HFFc6 (cell line): ENCODE measurements around the gene LRIG1. TPM values are rescaled to one million over a fixed set of nuclear protein-coding genes. Genes with fewer than 3 reads are reported as not detected.

Experiments
- DNase-seq: peaks from one replicate; pipeline ENCODE4 v3.0.0-alpha.2; 2018
- H3K27ac Mint-ChIP-seq: 2 replicates; pipeline ENCODE4 v1.8.0; 2020; ENCODE audit warnings: mild to moderate bottlenecking, mixed read lengths
- H3K27me3 Mint-ChIP-seq: 2 replicates; pipeline ENCODE4 v1.8.0; 2021; ENCODE audit warnings: mild to moderate bottlenecking, moderate library complexity, mixed read lengths; ENCODE audit not compliant: insufficient read depth
- H3K36me3 Mint-ChIP-seq: 2 replicates; pipeline ENCODE4 v1.8.0; 2021; ENCODE audit warnings: low read depth, mixed read lengths
- H3K4me1 Mint-ChIP-seq: 2 replicates; pipeline ENCODE4 v1.8.0; 2020; ENCODE audit warnings: low read depth, mixed read lengths
- H3K4me3 Mint-ChIP-seq: 2 replicates; pipeline ENCODE4 v1.8.0; 2020; ENCODE audit warnings: mild to moderate bottlenecking, moderate library complexity, mixed read lengths
- H3K9me3 Mint-ChIP-seq: 2 replicates; pipeline ENCODE4 v1.8.0; 2020; ENCODE audit warnings: mild to moderate bottlenecking, mixed read lengths
- total RNA-seq, 6 experiments: library from RNA; stranded (reverse); fragmentation: NEBNext Ultra II Directional; extraction: Animal tissue kit (Norgen Biotek cat#: 25700); gene quantifications; 2 replicates in 1 of 6; 3 replicates in 5 of 6; pipeline ENCODE4 v1.2.3, GENCODE V29; 2021
- TF ChIP-seq, protein P1 (sequence below): fragments of 200-600 bp; sonication (generic); IDR thresholded peaks from 2 replicates; pipeline ENCODE4 v1.5.0; 2021; ENCODE audit warnings: antibody characterized with exemption, mild to moderate bottlenecking

The LRIG1 gene
- total RNA-seq, 6 experiments from 2014 or later, result 1.7 to 2.7 (median 2.2) TPM

DNA sequence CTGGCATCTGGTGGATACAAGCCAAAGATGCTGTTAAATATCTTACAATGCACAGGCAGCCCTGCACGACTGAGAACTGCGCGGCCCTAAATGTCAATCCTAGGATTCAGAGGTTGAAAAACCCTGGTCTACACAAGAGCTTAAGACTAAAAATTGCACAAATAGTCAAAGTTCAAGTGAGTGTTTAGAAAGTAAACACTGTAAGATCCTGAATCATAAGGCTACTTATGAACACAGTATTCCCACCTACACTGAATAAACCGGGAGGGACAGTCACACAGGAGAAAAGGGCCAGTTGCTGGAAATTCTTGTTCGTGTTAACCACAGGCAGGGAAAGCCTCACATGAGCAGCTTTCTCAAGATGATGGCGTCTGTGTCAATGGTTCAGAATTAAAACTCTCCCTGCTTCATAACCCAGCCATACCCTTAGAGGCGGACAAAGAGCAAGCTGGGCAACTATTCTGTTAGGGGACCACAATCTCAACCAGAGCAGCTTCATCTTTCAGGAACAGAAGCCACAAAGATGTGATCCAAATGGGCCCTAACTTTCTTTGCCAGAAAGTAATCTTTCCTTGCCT is 37.7 kb downstream of the LRIG1 start:
- TF ChIP-seq, protein P1, sequence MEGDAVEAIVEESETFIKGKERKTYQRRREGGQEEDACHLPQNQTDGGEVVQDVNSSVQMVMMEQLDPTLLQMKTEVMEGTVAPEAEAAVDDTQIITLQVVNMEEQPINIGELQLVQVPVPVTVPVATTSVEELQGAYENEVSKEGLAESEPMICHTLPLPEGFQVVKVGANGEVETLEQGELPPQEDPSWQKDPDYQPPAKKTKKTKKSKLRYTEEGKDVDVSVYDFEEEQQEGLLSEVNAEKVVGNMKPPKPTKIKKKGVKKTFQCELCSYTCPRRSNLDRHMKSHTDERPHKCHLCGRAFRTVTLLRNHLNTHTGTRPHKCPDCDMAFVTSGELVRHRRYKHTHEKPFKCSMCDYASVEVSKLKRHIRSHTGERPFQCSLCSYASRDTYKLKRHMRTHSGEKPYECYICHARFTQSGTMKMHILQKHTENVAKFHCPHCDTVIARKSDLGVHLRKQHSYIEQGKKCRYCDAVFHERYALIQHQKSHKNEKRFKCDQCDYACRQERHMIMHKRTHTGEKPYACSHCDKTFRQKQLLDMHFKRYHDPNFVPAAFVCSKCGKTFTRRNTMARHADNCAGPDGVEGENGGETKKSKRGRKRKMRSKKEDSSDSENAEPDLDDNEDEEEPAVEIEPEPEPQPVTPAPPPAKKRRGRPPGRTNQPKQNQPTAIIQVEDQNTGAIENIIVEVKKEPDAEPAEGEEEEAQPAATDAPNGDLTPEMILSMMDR, result no peak
- DNase-seq, result no peak
- no peak overlapping the region for H3K27ac Mint-ChIP-seq
- no peak overlapping the region for H3K4me3 Mint-ChIP-seq
- H3K27me3 Mint-ChIP-seq, result peaks cover 3% of the 10 kb centered on the region
- no peaks in the 10 kb centered on the region for H3K36me3 Mint-ChIP-seq
- peaks cover 7% of the 10 kb centered on the region for H3K4me1 Mint-ChIP-seq
- H3K9me3 Mint-ChIP-seq, result no peaks in the 10 kb centered on the region

DNA sequence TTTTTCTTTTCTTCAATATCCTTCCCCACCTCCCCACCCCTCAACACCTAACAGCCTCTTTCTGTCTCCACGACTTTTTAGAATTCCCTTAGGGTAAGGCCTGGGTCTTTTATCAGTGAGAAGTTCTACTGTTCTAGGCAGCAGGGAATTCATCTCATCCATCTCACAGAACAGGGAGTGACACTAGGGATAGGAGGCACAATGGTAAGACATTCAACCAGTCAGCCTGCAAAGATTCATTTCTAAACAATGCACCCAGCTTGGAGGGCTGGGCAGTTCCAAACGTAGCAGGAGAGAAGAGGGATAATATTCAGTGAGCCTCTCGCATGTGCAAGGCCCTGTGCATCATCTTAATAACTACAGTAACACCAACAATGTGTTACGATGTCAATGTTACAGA is 43.6 kb downstream of the LRIG1 start:
- Mint-ChIP-seq H3K9me3 (no peaks in the 10 kb centered on the region), H3K27ac (no peak overlapping the region), H3K36me3 (no peaks in the 10 kb centered on the region)

GRCh38 chr3:66456711-66457173 is 44.1 kb downstream of the LRIG1 start:
- peaks cover 3% of the 10 kb centered on the region; the same call in 1 of the 2 replicates for H3K27me3 Mint-ChIP-seq
- TF ChIP-seq, protein P1, result no peak
- DNase-seq, result no peak

More for the DNA sequence above, 43.6 kb downstream of the LRIG1 start:
- Mint-ChIP-seq H3K4me3 (no peak overlapping the region), H3K4me1 (no peaks in the 10 kb centered on the region), H3K27me3 (peaks cover 3% of the 10 kb centered on the region; the same call in 1 of the 2 replicates)
- TF ChIP-seq, protein P1, result no peak
- no peak for DNase-seq

GRCh38 chr3:66454464-66454859 is 46.4 kb downstream of the LRIG1 start:
- no peaks in the 10 kb centered on the region for H3K36me3 Mint-ChIP-seq
- peaks cover 3% of the 10 kb centered on the region; the same call in 1 of the 2 replicates for H3K27me3 Mint-ChIP-seq
- no peak overlapping the region for H3K27ac Mint-ChIP-seq
- DNase-seq, result no peak
- TF ChIP-seq, protein P1, result no peak
- H3K9me3 Mint-ChIP-seq, result no peaks in the 10 kb centered on the region
- no peak overlapping the region for H3K4me3 Mint-ChIP-seq
- H3K4me1 Mint-ChIP-seq, result peaks cover 17% of the 10 kb centered on the region

More at GRCh38 chr3:66456711-66457173, 44.1 kb downstream of the LRIG1 start:
- Mint-ChIP-seq H3K4me3 (no peak overlapping the region), H3K4me1 (no peaks in the 10 kb centered on the region), H3K9me3 (no peaks in the 10 kb centered on the region), H3K36me3 (no peaks in the 10 kb centered on the region), H3K27ac (no peak overlapping the region)

DNA sequence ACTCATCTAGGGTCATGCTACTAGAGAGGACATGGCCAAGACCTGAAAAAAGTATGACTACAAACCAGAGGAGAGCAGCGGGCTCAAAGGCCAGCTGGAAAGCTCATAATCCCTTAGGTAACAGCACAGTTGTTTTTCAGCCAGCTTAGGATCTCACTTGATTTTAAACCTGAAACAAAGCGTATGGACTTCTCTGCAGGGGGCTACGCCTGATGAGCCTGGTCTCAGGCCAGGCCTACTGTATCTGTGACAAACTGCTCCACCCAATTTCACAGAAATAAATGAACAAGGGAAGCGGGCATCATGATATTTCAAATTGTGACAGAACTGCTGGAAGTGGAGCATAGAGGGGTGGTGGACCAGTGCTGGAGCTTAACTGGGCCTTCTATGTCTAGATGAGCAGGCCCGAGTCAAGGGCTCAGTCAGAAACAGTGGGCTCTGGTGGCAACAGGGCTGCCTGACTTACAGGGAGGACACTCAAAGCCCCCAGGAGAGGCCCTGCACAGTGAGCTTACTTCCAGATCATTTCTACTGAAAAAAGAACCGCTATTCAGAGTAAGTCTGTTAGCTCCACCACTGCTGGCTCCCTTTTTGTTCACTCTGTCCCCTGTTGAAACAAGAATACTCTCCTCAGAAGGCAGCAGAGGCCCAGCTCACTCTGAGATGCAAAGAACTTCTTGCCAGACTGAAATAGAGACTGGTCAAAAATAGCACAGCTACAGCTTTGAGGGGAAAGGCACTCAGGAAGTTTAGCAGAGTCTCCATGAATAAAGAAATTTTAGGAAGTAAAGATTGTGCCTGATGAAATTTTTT is 47.0 kb downstream of the LRIG1 start:
- Mint-ChIP-seq H3K4me3 (no peak overlapping the region), H3K9me3 (no peaks in the 10 kb centered on the region), H3K4me1 (peaks cover 17% of the 10 kb centered on the region), H3K27ac (no peak overlapping the region), H3K36me3 (no peaks in the 10 kb centered on the region), H3K27me3 (peaks cover 3% of the 10 kb centered on the region; the same call in 1 of the 2 replicates)
- TF ChIP-seq, protein P1, result no peak
- no peak for DNase-seq
